ENCODE results near the gene CCDC60.

Gene CCDC60

DNA sequence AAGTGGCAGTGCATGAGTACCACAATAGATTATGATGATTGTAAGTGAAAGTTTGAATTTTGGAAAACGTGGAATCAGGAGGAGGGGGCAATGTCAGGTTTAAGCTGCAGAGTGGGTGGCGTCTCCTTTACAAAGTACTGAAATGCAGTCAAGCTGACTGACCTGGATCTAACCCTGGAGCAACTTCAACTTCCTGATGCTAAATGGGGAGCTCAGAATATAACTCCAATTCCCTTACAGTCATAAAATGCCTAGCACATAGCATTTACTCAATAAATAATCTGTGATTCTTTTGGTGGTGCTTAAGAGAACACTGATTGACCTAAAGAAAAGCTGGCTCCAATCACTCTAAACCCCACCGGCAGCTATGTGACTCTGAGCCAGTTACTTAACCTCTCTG lies 38.5 kb downstream of the CCDC60 start:
- H3K4me3 ChIP-seq (ENCODE audit: low read length) = no peak overlapping the region
- no peak overlapping the region for H3K4ac ChIP-seq (ENCODE audit: low read depth, low read length)
- H3K79me1 ChIP-seq (ENCODE audit: low read length) = no peaks in the 10 kb centered on the region
- no peaks in the 10 kb centered on the region for H3K79me2 ChIP-seq (ENCODE audit: control insufficient read depth, insufficient read depth, low read length)
- 100% methylated on average over 1 of the region's 3 CpGs for WGBS (ENCODE audit: extremely low coverage, insufficient coverage, low lambda C conversion rate)
- H3K4me1 ChIP-seq (ENCODE audit: control insufficient read depth, low read depth, low read length) = peaks cover 2% of the 10 kb centered on the region
- no peak overlapping the region for H2BK15ac ChIP-seq (replicated peaks; ENCODE audit: low read depth)
- H3K27me3 ChIP-seq (ENCODE audit: insufficient read depth, low read length, poor library complexity) = no peaks in the 10 kb centered on the region
- H3K56ac ChIP-seq (ENCODE audit: low read length) = no peak overlapping the region
- no peak overlapping the region for H2AK5ac ChIP-seq (ENCODE audit: low read length)
- H3K27ac ChIP-seq (ENCODE audit: low read depth, low read length) = no peak overlapping the region
- no peak overlapping the region for H3K23ac ChIP-seq (ENCODE audit: low read length)
- no peak for DNase-seq
- no peak overlapping the region for H4K8ac ChIP-seq (ENCODE audit: low read depth, low read length)
- no peak overlapping the region for H3K9ac ChIP-seq (ENCODE audit: low read length)
- no peak overlapping the region for H3K18ac ChIP-seq (ENCODE audit: low read length)
- no peak overlapping the region for H2BK120ac ChIP-seq (ENCODE audit: low read depth, low read length)
- no peak overlapping the region for H4K5ac ChIP-seq (ENCODE audit: low read length)
- H3K36me3 ChIP-seq (ENCODE audit: control insufficient read depth, insufficient read depth, low read length) = no peaks in the 10 kb centered on the region
- H3K4me2 ChIP-seq (ENCODE audit: low read length) = no peak overlapping the region
- no peak overlapping the region for H2BK5ac ChIP-seq (ENCODE audit: low read length)

DNA sequence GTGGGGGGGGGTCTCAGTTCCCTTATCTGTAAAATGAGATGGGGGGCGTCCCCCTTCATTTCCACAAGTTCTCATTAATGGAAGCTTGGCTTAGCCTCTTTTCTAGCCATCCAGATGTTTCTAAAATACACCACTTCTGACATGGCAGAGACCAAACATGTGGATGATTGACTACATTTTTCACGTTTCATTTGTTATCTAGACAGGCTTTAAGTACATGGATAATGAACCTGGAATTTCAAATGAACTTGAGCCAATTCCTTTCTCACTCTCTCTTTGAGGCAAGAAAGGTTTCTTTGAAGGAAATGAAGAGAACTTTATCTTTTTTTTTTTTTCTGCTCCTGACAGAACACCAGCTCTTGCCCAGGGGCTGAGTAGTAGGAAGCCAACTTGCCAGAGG lies 39.1 kb downstream of the CCDC60 start:
- H3K4me2 ChIP-seq (ENCODE audit: low read length) = no peak overlapping the region
- H2BK5ac ChIP-seq (ENCODE audit: low read length) = no peak overlapping the region
- H2AK5ac ChIP-seq (ENCODE audit: low read length) = no peak overlapping the region
- no peak overlapping the region for H2BK15ac ChIP-seq (replicated peaks; ENCODE audit: low read depth)
- H3K56ac ChIP-seq (ENCODE audit: low read length) = no peak overlapping the region
- H3K9ac ChIP-seq (ENCODE audit: low read length) = no peak overlapping the region
- no peaks in the 10 kb centered on the region for H3K27me3 ChIP-seq (ENCODE audit: insufficient read depth, low read length, poor library complexity)
- WGBS (ENCODE audit: extremely low coverage, insufficient coverage, low lambda C conversion rate) = no CpG with 5 or more reads among the region's 2 CpGs
- no peak overlapping the region for H3K18ac ChIP-seq (ENCODE audit: low read length)
- H3K79me1 ChIP-seq (ENCODE audit: low read length) = no peaks in the 10 kb centered on the region
- H4K8ac ChIP-seq (ENCODE audit: low read depth, low read length) = no peak overlapping the region
- no peak for DNase-seq
- H3K4ac ChIP-seq (ENCODE audit: low read depth, low read length) = no peak overlapping the region
- no peak overlapping the region for H3K23ac ChIP-seq (ENCODE audit: low read length)
- no peaks in the 10 kb centered on the region for H3K4me1 ChIP-seq (ENCODE audit: control insufficient read depth, low read depth, low read length)
- H3K79me2 ChIP-seq (ENCODE audit: control insufficient read depth, insufficient read depth, low read length) = no peaks in the 10 kb centered on the region
- no peak overlapping the region for H4K5ac ChIP-seq (ENCODE audit: low read length)
- no peaks in the 10 kb centered on the region for H3K36me3 ChIP-seq (ENCODE audit: control insufficient read depth, insufficient read depth, low read length)
- no peak overlapping the region for H3K4me3 ChIP-seq (ENCODE audit: low read length)
- H3K27ac ChIP-seq (ENCODE audit: low read depth, low read length) = no peak overlapping the region
- H2BK120ac ChIP-seq (ENCODE audit: low read depth, low read length) = no peak overlapping the region

DNA sequence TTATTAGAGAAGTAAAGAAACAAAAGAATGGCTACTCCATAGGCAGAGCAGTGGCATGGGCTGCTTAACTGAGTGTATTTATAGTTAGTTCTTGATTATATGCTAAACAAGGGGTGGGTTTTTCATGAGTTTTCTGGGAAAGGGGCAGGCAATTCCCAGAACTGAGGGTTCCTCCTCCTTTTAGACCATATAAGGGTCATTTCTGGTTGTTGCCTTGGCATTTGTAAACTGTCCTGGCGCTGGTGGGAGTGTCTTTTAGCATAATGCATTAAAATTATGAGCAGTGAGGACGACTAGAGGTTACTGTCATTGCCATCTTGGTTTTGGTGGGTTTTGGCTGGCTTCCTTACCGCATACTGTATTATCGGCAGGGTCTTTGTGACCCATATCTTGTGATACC lies 40.1 kb downstream of the CCDC60 start:
- Histone ChIP-seq H3K79me1 (ENCODE audit: low read length) (no peaks in the 10 kb centered on the region), H3K56ac (ENCODE audit: low read length) (no peak overlapping the region), H3K9ac (ENCODE audit: low read length) (no peak overlapping the region), H3K36me3 (ENCODE audit: control insufficient read depth, insufficient read depth, low read length) (no peaks in the 10 kb centered on the region), H3K79me2 (ENCODE audit: control insufficient read depth, insufficient read depth, low read length) (no peaks in the 10 kb centered on the region), H4K5ac (ENCODE audit: low read length) (no peak overlapping the region), H3K23ac (ENCODE audit: low read length) (no peak overlapping the region), H3K4me3 (ENCODE audit: low read length) (no peak overlapping the region), H2BK120ac (ENCODE audit: low read depth, low read length) (no peak overlapping the region), H2BK5ac (ENCODE audit: low read length) (no peak overlapping the region), H2AK5ac (ENCODE audit: low read length) (no peak overlapping the region), H3K27me3 (ENCODE audit: insufficient read depth, low read length, poor library complexity) (no peaks in the 10 kb centered on the region), H3K4me2 (ENCODE audit: low read length) (no peak overlapping the region), H2BK15ac (replicated peaks; ENCODE audit: low read depth) (no peak overlapping the region), H3K4me1 (ENCODE audit: control insufficient read depth, low read depth, low read length) (no peaks in the 10 kb centered on the region), H3K4ac (ENCODE audit: low read depth, low read length) (no peak overlapping the region), H4K8ac (ENCODE audit: low read depth, low read length) (no peak overlapping the region), H3K27ac (ENCODE audit: low read depth, low read length) (no peak overlapping the region), H3K18ac (ENCODE audit: low read length) (no peak overlapping the region)
- WGBS (ENCODE audit: extremely low coverage, insufficient coverage, low lambda C conversion rate) = no CpG with 5 or more reads among the region's 4 CpGs
- DNase-seq = no peak

DNA sequence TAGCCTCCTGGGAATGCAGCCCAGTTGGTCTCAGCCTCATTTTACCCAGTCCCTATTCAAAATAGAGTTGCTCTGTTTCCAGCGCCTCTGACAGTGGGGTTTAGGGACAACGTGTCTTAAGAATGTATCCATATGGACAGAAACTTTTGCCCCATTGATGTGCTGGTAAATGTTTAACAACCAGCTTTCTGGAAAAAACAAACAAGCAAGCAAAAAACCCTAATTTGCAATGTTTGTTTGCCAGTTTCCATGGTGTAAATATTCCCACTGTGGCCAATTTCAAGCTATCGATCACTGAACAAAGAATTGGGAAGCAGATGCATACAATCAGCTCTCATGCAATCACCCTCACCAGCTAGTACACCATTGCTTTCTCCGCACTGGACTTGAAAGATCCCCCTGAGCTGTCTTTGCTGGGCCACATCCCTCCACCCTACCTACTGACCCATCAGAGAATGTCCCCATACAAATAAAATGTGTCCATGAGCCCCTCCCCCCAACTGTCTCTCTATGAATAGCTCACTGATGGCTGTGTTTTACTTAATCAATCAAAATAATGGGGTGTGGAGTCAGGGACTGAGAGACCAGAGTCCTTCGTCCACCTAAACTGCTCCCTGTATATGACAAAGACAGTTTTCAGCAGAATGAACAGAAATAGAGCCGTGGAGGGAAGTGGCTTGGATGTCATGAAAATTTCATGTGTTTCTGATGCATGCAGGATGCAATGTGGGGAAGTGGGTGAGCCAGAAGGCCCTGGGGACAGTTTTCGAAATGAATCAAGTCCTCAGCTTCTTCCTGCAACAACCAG lies 40.8 kb downstream of the CCDC60 start:
- no peak overlapping the region for H3K4me2 ChIP-seq (ENCODE audit: low read length)
- no CpG with 5 or more reads among the region's 7 CpGs for WGBS (ENCODE audit: extremely low coverage, insufficient coverage, low lambda C conversion rate)
- no peak for DNase-seq
- H3K27ac ChIP-seq (ENCODE audit: low read depth, low read length) = no peak overlapping the region
- H3K4ac ChIP-seq (ENCODE audit: low read depth, low read length) = no peak overlapping the region
- H2BK120ac ChIP-seq (ENCODE audit: low read depth, low read length) = no peak overlapping the region
- H3K9ac ChIP-seq (ENCODE audit: low read length) = no peak overlapping the region
- no peak overlapping the region for H2AK5ac ChIP-seq (ENCODE audit: low read length)
- H4K8ac ChIP-seq (ENCODE audit: low read depth, low read length) = no peak overlapping the region
- H3K23ac ChIP-seq (ENCODE audit: low read length) = no peak overlapping the region
- no peak overlapping the region for H3K18ac ChIP-seq (ENCODE audit: low read length)
- H3K56ac ChIP-seq (ENCODE audit: low read length) = no peak overlapping the region
- H3K27me3 ChIP-seq (ENCODE audit: insufficient read depth, low read length, poor library complexity) = no peaks in the 10 kb centered on the region
- no peak overlapping the region for H2BK15ac ChIP-seq (replicated peaks; ENCODE audit: low read depth)
- H3K79me2 ChIP-seq (ENCODE audit: control insufficient read depth, insufficient read depth, low read length) = no peaks in the 10 kb centered on the region
- H3K4me3 ChIP-seq (ENCODE audit: low read length) = no peak overlapping the region
- no peak overlapping the region for H2BK5ac ChIP-seq (ENCODE audit: low read length)
- no peaks in the 10 kb centered on the region for H3K79me1 ChIP-seq (ENCODE audit: low read length)
- no peak overlapping the region for H4K5ac ChIP-seq (ENCODE audit: low read length)
- H3K4me1 ChIP-seq (ENCODE audit: control insufficient read depth, low read depth, low read length) = no peaks in the 10 kb centered on the region
- no peaks in the 10 kb centered on the region for H3K36me3 ChIP-seq (ENCODE audit: control insufficient read depth, insufficient read depth, low read length)

DNA sequence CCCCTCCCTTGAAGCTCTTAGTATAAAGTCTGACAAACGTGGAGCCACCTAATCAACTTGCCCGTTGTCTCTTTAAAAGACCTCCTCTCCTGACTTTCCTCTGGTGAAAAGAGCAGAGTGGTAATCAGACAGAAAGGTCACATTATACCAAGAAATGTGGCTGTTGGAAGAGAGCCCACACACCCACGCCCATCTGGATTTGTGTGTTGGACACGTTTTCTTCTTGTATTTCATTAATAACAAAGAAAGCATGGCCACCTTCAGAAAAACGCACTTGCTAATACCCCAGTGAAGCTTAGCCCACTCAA lies 41.3 kb downstream of the CCDC60 start:
- Histone ChIP-seq H3K79me2 (ENCODE audit: control insufficient read depth, insufficient read depth, low read length) (no peaks in the 10 kb centered on the region), H2AK5ac (ENCODE audit: low read length) (no peak overlapping the region), H3K4me2 (ENCODE audit: low read length) (no peak overlapping the region), H4K5ac (ENCODE audit: low read length) (no peak overlapping the region), H3K4me3 (ENCODE audit: low read length) (no peak overlapping the region), H3K56ac (ENCODE audit: low read length) (no peak overlapping the region), H3K4ac (ENCODE audit: low read depth, low read length) (no peak overlapping the region), H3K18ac (ENCODE audit: low read length) (no peak overlapping the region), H2BK5ac (ENCODE audit: low read length) (no peak overlapping the region), H3K79me1 (ENCODE audit: low read length) (no peaks in the 10 kb centered on the region), H3K27me3 (ENCODE audit: insufficient read depth, low read length, poor library complexity) (no peaks in the 10 kb centered on the region), H2BK120ac (ENCODE audit: low read depth, low read length) (no peak overlapping the region), H3K27ac (ENCODE audit: low read depth, low read length) (no peak overlapping the region), H3K36me3 (ENCODE audit: control insufficient read depth, insufficient read depth, low read length) (no peaks in the 10 kb centered on the region), H3K4me1 (ENCODE audit: control insufficient read depth, low read depth, low read length) (no peaks in the 10 kb centered on the region), H2BK15ac (replicated peaks; ENCODE audit: low read depth) (no peak overlapping the region), H3K23ac (ENCODE audit: low read length) (no peak overlapping the region), H3K9ac (ENCODE audit: low read length) (no peak overlapping the region), H4K8ac (ENCODE audit: low read depth, low read length) (no peak overlapping the region)
- no CpG with 5 or more reads among the region's 5 CpGs for WGBS (ENCODE audit: extremely low coverage, insufficient coverage, low lambda C conversion rate)
- DNase-seq = no peak

DNA sequence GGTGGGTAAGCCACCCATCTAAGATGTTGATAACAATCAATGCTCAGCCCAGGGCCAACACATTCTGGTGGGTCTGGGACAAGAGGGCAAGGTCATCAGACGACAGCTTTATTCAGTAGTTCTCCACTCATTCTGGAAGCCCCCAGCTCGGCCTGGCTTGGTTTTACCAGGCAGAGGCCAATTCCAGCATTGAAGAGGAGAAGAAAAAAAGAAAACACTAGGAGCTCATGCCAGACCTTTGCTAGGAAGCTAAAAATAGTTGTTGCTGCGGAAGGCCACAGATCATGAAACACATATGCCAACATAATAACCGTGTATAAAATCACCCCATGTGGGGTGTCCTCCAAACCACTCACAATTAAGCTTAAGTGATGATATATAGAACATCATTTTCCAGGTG lies 44.4 kb downstream of the CCDC60 start:
- Histone ChIP-seq H2AK5ac (ENCODE audit: low read length) (no peak overlapping the region), H2BK15ac (replicated peaks; ENCODE audit: low read depth) (no peak overlapping the region), H3K27ac (ENCODE audit: low read depth, low read length) (no peak overlapping the region), H3K79me2 (ENCODE audit: control insufficient read depth, insufficient read depth, low read length) (no peaks in the 10 kb centered on the region), H3K23ac (ENCODE audit: low read length) (no peak overlapping the region), H3K4me1 (ENCODE audit: control insufficient read depth, low read depth, low read length) (no peaks in the 10 kb centered on the region), H4K5ac (ENCODE audit: low read length) (no peak overlapping the region), H3K27me3 (ENCODE audit: insufficient read depth, low read length, poor library complexity) (no peaks in the 10 kb centered on the region), H3K4me3 (ENCODE audit: low read length) (no peak overlapping the region), H2BK120ac (ENCODE audit: low read depth, low read length) (no peak overlapping the region), H3K18ac (ENCODE audit: low read length) (no peak overlapping the region), H3K4ac (ENCODE audit: low read depth, low read length) (no peak overlapping the region), H3K4me2 (ENCODE audit: low read length) (no peak overlapping the region), H4K8ac (ENCODE audit: low read depth, low read length) (no peak overlapping the region), H2BK5ac (ENCODE audit: low read length) (no peak overlapping the region), H3K56ac (ENCODE audit: low read length) (no peak overlapping the region), H3K36me3 (ENCODE audit: control insufficient read depth, insufficient read depth, low read length) (no peaks in the 10 kb centered on the region), H3K79me1 (ENCODE audit: low read length) (no peaks in the 10 kb centered on the region), H3K9ac (ENCODE audit: low read length) (no peak overlapping the region)
- no peak for DNase-seq
- WGBS (ENCODE audit: extremely low coverage, insufficient coverage, low lambda C conversion rate) = no CpG with 5 or more reads among the region's 4 CpGs

All from mesendoderm (in vitro differentiated cells).